22Rv1 (cell line): ENCODE data around the gene RPS19.

ENCODE experiments used
- ZFX ChIP-seq: fragments of 450-650 bp; IDR thresholded peaks from 2 replicates; pipeline ENCODE4 v1.6.1; 2017; ENCODE audit warnings: antibody characterized with exemption, borderline replicate concordance
- TF ChIP-seq, protein P1 (sequence below): fragments of 450-650 bp; IDR thresholded peaks from 2 replicates; pipeline ENCODE4 v1.5.1; 2017; ENCODE audit warnings: mild to moderate bottlenecking

DNA sequence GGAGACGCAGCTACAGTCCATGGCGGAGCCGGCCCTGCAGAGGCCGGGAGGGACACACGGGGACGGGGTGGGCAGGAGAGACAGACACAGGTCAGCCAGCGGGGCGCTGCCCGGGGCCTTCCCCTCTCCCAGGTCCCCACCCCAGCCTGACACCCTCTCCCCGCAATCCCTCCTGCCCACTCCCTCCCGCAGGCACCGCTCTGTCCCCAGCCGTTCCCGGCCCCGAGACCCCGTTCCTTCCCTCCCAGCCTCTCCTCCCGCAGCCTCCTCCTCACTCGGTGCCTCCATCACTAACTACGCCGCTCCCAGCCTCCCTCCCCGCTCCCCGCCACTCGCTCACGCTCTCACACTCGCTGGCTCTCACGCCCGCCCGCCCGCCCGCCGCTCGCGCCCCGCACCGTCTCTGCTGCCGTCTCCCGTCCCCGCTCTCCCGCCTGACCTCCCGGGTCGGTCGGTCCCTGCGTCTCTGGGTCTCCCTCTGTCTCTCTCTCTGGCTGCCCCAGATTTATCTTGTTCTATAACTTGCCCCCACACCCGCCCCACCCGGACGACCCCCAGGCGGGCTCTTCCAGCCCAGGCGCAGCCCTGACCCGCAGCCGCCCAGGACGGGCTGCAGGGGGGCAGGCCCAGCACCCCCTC, 53.0 kb downstream of the RPS19 start:
- TF ChIP-seq, protein P1, sequence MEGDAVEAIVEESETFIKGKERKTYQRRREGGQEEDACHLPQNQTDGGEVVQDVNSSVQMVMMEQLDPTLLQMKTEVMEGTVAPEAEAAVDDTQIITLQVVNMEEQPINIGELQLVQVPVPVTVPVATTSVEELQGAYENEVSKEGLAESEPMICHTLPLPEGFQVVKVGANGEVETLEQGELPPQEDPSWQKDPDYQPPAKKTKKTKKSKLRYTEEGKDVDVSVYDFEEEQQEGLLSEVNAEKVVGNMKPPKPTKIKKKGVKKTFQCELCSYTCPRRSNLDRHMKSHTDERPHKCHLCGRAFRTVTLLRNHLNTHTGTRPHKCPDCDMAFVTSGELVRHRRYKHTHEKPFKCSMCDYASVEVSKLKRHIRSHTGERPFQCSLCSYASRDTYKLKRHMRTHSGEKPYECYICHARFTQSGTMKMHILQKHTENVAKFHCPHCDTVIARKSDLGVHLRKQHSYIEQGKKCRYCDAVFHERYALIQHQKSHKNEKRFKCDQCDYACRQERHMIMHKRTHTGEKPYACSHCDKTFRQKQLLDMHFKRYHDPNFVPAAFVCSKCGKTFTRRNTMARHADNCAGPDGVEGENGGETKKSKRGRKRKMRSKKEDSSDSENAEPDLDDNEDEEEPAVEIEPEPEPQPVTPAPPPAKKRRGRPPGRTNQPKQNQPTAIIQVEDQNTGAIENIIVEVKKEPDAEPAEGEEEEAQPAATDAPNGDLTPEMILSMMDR = no peak
- TF ChIP-seq ZFX = no peak
